Stimulated activated CD4-positive, alpha-beta T cell treated with anti-CD3 and anti-CD28 coated beads, Interleukin-1b, Interleukin-23, amount 100 ng/mL, for 24 hours (primary cell): ENCODE results near the gene HACL1.
"Not testable (repeated sequence)": the region's sequence is repeated elsewhere in the genome, so short reads cannot be mapped to it uniquely, and the experiment has no call there.

ENCODE experiments used
- DNase-seq, 4 experiments: peaks; one replicate each; pipeline ENCODE4 v3.0.0-alpha.2; 2020; ENCODE audit warnings: low read depth in 4 of 4, low spot score in 1 of 4

The HACL1 gene

GRCh38 chr3:15585111-15585845 lies 16.1 kb downstream of the HACL1 start:
- no peak for DNase-seq

- no peak for DNase-seq
These were observed 19.6 kb downstream of the HACL1 start for GRCh38 chr3:15581471-15582394.

GRCh38 chr3:15579051-15579450 lies 22.3 kb downstream of the HACL1 start:
- DNase-seq, result no peak

GRCh38 chr3:15578289-15578867 lies 23.0 kb downstream of the HACL1 start:
- no peak for DNase-seq

GRCh38 chr3:15576475-15576874 lies 24.9 kb downstream of the HACL1 start:
- no peak for DNase-seq

- DNase-seq, result no peak
These were observed 25.9 kb downstream of the HACL1 start for GRCh38 chr3:15575446-15575845.

GRCh38 chr3:15572138-15572537 lies 29.2 kb downstream of the HACL1 start:
- DNase-seq, result no peak

- no peak for DNase-seq
These were observed 38.2 kb downstream of the HACL1 start for GRCh38 chr3:15563190-15563589.

GRCh38 chr3:15562560-15562959 lies 38.8 kb downstream of the HACL1 start:
- no peak for DNase-seq

GRCh38 chr3:15558581-15558980 lies 42.8 kb downstream of the HACL1 start:
- no peak for DNase-seq

- peak in 2 of 4 experiments; percentile 11 to 26 for DNase-seq
These were observed 43.8 kb downstream of the HACL1 start for GRCh38 chr3:15557511-15557946.

- no peak for DNase-seq
These were observed 44.9 kb downstream of the HACL1 start for GRCh38 chr3:15556512-15556911.

- no peak for DNase-seq
These were observed 47.6 kb downstream of the HACL1 start for GRCh38 chr3:15553749-15554148.

GRCh38 chr3:15551902-15552301 lies 49.5 kb downstream of the HACL1 start:
- no peak for DNase-seq

- DNase-seq, result no peak
These were observed 51.5 kb downstream of the HACL1 start for GRCh38 chr3:15549846-15550245.

GRCh38 chr3:15542614-15543013 lies 58.8 kb downstream of the HACL1 start:
- DNase-seq, result no peak

- DNase-seq, result no peak
These were observed 60.0 kb downstream of the HACL1 start for GRCh38 chr3:15541371-15541770.

- DNase-seq, result no peak
These were observed 62.3 kb downstream of the HACL1 start for GRCh38 chr3:15539066-15539465.

- no peak for DNase-seq
These were observed 63.0 kb downstream of the HACL1 start for GRCh38 chr3:15538345-15538744.

GRCh38 chr3:15536856-15537255 lies 64.5 kb downstream of the HACL1 start:
- DNase-seq, result no peak

- DNase-seq, result peak in 3 of 4 experiments; percentile 10 to 30 (median 26)
These were observed 65.6 kb downstream of the HACL1 start for GRCh38 chr3:15535732-15536131.

GRCh38 chr3:15532614-15533013 lies 68.8 kb downstream of the HACL1 start:
- DNase-seq, result not testable (repeated sequence)
